CD4-positive, alpha-beta T cell treated with Interleukin-6 at 100 ng/mL for 8 hours (primary cell): Measurements from ENCODE around the gene MYOZ2.
A peak's percentile ranks its signal among the peaks of the same experiment; 100 is the strongest.

Source experiments
- DNase-seq: peaks from one replicate; pipeline ENCODE4 v3.0.0-alpha.2; 2020; ENCODE audit warnings: mixed read lengths, low spot score

Gene MYOZ2

DNA sequence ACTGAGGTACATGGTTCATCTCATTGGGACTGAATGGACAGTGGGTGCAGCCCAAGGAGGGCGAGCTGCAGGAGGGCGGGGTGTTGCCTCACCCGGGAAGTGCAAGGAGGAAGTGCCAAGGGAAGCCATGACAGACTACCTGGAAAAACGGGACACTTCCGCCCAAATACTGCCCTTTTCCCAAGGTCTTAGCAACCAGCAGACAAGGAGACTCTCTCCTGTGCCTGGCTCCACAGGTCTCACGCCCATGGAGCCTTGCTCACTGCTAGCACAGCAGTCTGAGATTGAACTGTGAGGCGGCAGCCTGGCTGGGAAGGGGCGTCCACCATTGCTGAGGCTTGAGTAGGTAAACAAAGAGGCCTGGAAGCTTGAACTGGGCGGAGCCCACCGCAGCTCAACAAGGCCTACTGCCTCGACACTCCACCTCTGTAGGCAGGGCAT, 62.2 kb downstream of the MYOZ2 start:
- DNase-seq = no peak

DNA sequence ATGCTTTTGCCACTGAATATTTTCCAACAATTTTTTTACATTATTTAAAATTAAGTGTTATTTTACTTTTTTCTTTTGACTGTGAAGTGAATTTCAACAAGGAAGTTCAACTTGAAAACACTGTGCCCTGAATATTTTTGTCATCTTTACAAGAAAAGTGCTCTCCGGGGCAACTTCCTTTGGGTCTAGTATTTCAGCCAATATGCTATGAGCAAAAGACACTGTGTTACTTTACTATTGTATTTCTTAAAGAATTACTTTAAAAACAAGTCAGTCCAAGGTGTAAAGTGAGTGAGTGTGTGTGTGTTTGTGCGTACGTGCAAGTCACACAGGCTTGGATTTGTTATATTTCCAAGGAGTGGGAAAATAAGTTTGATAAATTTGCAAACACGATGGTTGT, 69.3 kb downstream of the MYOZ2 start:
- DNase-seq = peak; percentile 26

DNA sequence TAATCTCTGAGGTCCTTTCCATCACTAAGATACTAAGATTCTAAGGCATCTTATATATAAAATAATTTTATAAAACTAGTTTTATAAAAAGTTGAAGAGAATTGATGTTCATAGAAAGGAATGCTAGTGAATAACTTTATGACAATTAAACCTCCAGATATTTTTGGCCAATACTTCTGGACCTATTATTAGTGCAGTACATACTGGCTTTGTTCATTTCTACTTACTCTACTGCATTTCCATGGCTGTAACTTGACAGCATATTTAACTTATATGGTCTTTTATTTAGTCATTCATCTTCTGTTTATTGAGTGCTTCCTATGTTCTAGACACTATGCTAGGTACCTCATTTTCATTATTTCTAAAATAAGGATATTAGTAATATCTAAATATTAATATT, 70.1 kb downstream of the MYOZ2 start:
- DNase-seq = no peak

DNA sequence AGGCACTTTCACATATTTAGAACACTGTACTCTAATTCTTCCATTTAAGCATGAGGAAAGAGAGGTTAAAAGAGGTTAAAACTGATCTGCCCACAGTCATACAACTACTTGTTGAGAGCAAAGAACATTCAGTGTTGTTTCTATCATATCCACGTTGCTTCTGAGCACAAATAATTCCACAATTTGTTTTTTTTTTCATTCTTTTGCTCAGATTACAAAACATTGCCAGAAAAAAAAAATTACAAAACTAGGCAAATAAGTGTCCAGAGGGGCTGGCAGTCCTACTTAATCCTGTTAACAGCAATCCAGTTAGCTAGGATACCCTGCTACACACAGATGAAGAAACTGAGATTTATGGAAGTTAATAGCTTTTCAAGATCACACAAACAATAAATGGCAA, 70.5 kb downstream of the MYOZ2 start:
- DNase-seq = no peak

DNA sequence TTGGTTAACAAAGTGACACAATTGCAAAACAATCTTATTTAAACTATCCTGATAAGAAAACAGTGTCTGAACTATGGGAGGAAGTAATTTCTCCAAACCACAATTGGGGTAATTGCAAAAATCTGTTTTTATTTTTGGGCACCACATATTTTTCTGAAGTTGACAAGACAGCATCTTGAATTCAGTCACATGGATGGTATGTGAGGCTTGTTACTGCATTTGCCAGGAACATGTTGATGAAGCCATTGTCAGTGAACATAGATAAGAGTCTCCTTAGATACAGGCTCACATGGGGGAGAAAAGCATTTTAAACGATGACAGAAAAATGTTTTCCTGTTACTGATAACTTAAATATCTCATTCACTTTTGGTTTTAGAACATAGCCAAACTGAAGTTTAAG, 71.4 kb downstream of the MYOZ2 start:
- DNase-seq = no peak

DNA sequence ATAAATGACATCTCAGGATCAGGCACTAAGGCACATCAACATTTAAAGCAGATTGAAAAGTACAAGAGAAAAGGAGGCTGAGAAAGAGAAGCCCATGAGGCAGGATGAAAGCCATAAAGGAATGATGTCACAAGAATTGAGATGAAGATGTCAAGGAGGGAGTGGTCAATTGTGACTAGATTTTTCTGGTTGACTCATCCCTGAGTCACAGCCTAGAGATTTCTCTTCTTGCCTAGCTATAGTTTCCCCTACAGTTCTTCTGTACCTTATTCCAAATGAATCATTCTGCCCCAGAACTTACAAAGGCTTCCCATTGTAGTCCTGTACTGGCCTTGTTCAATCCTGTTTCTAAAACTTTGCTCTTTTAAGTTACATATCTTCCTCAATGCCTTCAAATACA, 73.4 kb downstream of the MYOZ2 start:
- DNase-seq = peak; percentile 25

DNA sequence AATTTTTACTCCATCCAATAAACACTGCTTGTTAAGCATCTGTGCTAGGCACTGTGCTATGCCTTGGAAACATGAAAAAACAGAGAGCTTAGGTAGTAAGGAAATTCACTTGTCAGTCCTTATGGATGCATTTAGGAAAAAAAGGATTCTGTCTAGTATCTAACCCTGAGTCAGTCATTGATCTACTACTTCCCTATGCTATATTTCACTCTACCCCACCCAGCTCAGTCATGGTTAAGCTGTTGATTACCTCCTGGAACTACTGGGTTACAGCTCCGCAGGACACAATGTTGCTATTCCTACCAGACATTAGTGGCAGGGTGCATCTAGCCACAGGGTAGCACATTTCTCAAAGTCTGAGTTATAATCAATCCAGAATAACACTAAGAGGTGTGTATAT, 74.0 kb downstream of the MYOZ2 start:
- no peak for DNase-seq

DNA sequence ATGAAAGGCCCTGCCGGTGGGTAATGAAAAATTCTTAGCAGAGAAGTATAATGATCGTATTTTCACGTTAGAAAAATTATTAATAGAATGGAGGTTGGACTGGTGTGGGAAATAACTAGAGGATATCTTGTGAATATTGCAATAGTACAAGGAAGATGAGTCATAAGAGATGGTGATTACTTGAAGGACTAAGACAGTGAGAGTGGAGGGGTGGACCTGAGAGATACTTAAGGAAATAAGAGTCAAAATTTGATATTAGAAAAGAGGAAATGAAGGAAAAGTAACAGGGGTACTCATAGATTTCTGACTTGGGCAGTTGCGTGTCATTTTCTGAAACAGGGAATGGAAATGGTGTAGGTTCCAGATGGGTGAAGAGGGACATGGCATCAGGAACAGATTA, 75.1 kb downstream of the MYOZ2 start:
- DNase-seq = no peak

DNA sequence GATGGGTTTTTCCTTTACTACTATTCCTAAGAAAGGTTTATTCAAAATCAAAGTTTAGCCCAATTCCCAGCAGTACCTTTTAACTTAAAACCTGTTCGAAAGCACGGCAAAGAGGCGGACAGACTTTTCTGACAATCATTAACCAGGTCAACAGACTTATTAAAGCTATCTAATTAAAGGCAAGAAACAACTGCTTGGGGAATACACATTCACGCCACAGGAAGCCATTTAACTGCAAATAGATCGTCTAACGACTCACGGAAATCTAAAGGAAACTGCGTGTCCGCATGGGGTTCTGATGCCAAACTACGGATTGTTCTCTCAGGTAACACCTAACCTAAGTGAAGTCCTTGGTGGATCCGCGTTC, 76.2 kb downstream of the MYOZ2 start:
- DNase-seq = peak; percentile 46

DNA sequence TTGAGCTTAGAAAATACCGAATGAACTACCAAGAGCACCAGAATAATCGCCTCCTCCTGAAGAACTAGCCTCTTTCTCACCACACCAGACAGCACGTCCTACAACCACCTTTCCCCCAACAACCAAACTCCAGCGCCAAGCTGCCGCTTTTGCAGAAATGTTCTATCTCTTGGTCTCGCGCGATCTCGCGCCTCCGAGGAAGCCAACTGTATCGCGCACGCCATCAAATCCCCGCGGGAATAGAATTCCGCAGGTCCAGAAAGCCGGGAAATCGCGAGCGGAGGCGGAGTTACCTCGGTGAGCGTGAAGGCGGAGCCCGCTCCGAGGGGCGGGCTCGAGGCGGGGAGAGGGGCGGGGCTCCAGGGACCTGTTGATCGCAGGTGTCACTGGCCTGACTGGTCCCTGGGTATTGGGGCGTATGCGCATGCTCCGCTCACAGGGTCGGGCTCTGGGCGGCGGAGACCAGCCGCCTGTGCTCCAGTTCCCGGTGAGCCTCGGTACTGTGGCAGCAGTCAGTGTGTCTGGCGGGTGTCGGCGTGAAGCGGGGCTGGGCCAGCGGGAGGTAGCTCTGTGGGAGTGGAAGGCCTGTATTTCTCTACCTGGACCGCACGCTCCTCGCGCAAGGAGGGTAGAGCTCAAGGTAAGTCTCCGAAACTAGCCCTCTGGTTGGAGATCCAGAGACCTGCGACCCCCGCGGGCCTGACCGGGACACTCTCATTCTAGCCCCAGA, 76.8 kb downstream of the MYOZ2 start, which contains the start of gene USP53:
Gene USP53 (plus strand): TSS at position 480 of the 730 bp plus-strand sequence. CDS start 27,047 bp downstream, outside the sequence.
- peak; percentile 99 for DNase-seq

DNA sequence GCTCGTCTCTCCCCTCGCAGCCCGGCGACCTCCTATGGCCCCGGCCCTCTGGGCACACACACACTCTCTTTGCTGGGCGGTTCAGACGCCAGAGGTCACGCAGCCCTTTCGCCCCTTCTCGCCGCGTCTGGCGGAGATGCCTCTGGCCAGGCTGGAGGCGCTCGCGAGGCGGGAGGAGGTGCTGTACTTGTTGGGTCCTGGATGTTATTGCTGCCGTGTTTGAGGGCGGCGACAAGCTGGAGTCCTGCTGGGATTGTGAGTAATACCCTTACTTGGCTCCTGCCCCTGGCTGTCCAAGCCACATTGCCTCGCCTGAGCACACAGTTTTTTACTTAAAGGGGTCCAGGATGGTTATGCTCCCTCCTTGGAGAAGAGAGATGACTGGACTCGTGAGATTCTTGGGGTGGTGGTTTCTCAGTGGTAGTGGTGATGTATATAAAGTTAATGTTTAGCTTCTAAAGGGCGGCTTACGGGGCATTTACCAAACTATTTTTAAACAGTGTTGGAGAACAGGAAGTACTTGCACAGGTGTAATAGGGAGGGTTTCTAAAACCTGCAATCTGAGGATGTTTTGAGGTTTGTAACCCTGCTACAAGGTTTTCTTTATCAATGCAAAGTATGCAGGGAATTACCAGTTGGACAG, 77.5 kb downstream of the MYOZ2 start:
- DNase-seq = peak; percentile 57

DNA sequence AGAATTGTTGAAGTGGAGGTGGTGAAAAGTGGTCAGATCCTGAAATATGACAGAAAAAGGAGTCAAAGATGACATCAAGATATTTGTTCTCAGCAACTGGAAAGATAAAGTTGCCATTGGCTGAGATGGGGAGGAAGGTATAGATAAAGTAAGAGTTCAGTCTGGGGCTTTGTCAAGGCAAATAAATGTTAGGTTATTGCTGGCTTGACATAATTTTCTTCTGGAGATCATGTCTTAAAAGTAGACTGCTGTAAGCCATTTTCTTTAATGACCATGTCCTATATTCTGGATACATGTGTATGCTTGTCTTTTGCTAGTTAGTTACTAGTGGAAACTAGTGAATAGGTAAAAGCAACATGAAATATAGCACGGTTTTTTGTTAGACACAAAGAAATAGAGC, 82.5 kb downstream of the MYOZ2 start:
- DNase-seq = no peak

DNA sequence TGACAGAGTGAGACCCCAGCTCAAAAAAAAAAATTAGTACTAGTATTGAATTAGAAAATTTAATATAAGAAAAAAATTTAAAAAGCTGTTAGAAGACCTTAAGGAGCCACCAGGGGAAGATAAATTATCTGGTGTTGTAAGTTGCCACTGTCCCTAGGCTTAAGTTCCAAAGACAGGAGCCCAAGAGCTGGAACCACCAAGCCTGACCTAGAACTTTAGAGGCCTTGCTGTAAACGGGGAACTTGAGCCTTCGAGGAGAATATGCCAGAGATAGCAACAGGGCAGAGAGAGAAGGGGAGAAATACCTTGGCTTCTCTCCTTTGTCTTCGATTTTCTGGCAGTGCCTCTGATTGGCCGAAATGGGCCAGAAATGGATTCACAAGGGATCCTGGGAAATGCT, 85.8 kb downstream of the MYOZ2 start:
- no peak for DNase-seq

DNA sequence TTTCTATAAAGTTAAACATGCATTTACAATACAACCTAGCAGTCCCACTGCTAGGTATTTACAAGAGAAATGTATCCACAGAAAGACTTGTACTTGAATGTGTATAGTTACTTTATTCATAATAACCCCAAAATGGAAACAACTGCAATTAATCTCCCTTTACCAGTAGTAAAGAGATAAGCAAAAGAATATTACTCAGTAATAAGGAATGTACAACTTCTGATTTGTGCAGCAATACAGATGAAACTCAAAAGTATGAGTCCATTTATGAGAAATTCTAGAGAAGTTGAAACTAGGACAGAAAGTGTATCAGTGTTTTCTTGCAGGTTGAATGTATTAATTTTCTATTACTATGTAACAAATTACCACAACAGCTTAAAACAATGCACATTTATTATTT, 92.1 kb downstream of the MYOZ2 start:
- DNase-seq = no peak

DNA sequence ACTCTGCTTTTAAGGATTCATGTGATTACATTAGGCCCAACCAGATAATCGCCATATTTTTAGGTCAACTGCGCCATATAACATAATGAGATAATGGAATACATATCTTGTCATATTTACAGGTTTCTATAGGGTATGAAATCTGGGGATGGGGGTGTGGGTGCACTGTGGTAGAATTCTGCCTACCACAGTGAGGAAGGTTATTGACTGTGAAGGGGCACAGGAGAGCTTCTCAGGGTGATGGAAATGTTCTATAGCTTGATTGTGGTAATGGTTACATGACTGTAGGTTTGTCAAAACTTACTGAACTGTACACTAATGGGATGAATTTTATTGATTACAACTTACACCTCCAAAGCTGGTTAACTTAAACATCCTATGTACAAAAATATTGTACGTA, 92.8 kb downstream of the MYOZ2 start:
- no peak for DNase-seq

DNA sequence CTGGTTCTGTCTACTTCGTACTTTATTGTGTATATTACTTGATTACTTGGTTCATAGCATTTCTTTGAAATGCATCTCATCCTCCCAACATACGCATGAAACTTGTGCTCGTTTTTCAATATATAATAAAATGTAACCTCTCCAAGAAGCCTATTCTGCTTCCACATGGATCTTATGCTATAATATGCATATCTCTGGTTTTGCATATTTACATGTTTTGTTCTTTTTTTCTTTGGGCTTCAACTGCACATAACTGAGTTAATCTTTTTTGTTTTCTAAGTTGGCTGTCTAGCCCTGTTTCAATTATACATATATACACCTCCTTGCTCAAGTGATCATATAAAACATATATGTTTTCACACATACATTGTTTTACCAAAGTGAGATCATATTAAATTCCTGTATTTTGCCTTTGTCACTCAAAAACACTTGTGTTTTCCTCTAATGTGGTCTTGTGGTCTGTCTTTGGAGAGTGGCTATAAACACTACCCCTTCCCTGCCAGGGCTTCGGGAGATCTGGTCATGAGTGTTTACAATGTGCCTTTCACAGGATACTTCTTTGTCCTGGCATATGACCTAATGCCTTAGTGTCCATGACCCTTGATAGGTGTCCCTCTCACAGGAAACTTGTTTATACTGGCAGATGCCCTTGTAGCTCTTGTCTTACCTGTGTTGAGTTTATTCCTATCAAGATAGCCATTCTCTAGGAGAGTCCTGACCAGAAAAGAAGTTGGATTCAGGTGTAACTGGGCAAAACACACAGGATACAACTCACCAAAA, 94.5 kb downstream of the MYOZ2 start:
- DNase-seq = no peak

DNA sequence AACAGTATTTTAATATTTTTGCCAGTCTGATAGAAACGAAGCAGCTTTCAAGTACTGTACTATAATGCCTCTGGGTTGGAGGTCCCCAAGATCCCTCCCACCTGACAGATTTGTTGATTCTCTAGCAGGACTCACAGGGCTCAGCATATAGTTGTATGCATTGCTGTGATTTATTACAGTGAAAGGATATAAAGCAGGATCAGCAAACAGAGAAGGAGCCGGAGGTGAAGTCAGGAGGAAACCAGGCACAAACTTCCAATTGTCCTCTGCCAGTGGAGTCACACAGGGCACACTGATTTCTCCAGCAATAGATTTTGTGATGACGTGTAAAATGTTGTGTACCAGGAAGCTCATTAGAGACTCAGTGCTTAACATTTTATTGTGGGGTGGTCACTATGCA, 95.9 kb downstream of the MYOZ2 start:
- no peak for DNase-seq

DNA sequence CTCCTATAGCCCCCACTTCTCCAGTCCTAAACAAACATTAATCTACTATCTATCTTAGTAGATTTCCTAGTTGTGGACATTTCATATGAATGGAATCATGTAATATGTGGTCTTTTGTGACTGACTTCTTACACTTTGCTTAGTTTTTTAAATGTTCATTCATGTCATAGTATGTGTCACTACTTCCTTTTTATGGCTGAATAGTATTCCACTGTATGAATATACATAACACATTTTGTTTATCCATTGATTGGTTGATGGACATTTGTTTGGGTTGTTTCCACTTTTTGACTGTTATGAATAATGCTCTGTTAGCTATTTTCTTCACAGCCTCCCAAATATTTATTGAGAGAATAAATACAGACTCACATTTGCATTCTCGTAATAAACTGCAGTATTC, 96.7 kb downstream of the MYOZ2 start:
- no peak for DNase-seq

DNA sequence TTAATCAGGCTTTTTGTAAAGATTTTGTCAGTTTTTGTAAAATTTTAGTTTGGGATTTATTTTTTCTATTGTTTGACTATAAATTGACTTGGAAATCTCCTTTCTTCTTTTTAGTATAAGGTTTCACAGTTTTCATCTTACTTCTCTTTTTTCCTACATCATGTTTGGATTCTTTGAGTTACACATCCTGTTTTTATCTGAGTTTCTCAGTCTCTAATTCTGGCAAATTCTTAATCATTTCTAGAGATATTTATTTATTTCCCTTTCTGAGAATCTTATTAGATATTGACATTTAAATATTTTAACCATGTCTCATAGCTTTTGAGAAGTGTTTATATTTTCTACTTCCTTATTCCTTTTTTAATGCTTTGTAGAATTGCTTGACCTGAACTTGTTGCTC, 97.6 kb downstream of the MYOZ2 start:
- DNase-seq = no peak

DNA sequence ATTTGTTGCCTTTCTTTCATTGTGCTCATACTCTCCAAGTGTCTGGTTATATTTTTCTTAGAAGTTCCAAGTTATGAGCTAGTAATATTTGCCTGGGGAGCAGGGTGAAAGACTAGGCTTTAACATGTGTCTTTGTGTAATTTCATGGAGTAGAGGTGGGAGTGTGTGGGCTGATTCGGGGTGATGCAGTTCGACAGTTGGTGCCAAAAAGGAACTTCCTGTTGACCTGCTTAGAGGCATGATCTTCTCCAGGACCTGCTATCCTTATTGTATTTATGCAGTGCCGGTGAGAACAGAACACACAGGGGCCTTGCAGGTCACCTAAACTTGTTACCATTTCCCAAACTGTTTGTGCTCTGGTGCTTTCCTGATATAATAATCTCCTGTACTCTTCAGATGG, 98.1 kb downstream of the MYOZ2 start:
- DNase-seq = no peak

DNA sequence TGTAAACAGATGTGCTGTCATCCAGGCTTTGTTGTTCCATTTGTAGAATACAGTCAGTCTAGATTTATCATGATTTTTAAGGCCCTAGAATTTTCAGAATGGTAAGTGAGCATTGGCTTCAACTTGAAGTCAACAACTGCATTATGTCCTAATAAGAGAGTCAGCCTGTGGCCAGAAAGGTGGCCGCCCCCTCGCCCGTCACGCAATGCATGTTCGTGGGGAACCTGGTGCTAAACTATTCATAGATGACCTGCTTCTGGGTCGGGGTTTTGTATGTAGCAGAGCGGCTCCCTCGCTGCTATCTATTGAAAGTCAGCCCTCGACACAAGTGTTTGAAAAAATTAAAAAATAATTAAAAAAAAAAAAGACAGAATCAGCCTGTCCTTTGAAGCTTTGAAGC, 101.6 kb downstream of the MYOZ2 start:
- no peak for DNase-seq
